Thoracic aorta (tissue), 2 donors: ENCODE data around the gene DISP3. TPM values are rescaled to one million over a fixed set of nuclear protein-coding genes. Genes with fewer than 3 reads are reported as not detected.

Experiments
- ATAC-seq: fragments of 150-250 bp; one replicate; pipeline ENCODE4 v1.8.0; 2017; ENCODE audit warnings: low read depth; ENCODE audit not compliant: insufficient number of reproducible peaks, low FRiP score
- DNase-seq: peaks from one replicate; pipeline ENCODE4 v3.0.0-alpha.2; 2020; ENCODE audit warnings: low spot score
- H3K27ac ChIP-seq, 2 donors: fragments of 200-600 bp; sonication (generic); 1 replicate in 1 of 2; 2 replicates in 1 of 2; pipeline ENCODE4 v1.5.1; 2016; ENCODE audit warnings: mild to moderate bottlenecking in 2 of 2, moderate library complexity in 2 of 2
- H3K27me3 ChIP-seq: fragments of 200-600 bp; sonication (generic); replicated peaks from 2 replicates; pipeline ENCODE4 v1.6.0; 2016; ENCODE audit warnings: mild to moderate bottlenecking; ENCODE audit not compliant: insufficient read depth
- H3K36me3 ChIP-seq: fragments of 200-600 bp; sonication (generic); one replicate; pipeline ENCODE4 v1.5.1; 2016
- H3K4me1 ChIP-seq, 2 donors: fragments of 200-600 bp; sonication (generic); 1 replicate in 1 of 2; 2 replicates in 1 of 2; pipeline versions ENCODE4 v1.5.1 to v1.6.0; 2016; ENCODE audit warnings: low read depth in 2 of 2, mild to moderate bottlenecking in 1 of 2; ENCODE audit not compliant: control insufficient read depth in 1 of 2
- H3K4me3 ChIP-seq: fragments of 200-600 bp; sonication (generic); 2 replicates; pipeline ENCODE4 v1.5.1; 2016; ENCODE audit warnings: mild to moderate bottlenecking
- H3K9me3 ChIP-seq: fragments of 200-600 bp; sonication (generic); 2 replicates; pipeline ENCODE4 v1.5.1; 2016
- CTCF ChIP-seq: fragments of 200-600 bp; sonication (generic); IDR thresholded peaks from one replicate; pipeline ENCODE4 v1.5.1; 2019; ENCODE audit warnings: antibody characterized with exemption
- total RNA-seq, 2 donors: library from RNA; depleted of rRNA; stranded (reverse); fragments of >200 nt; gene quantifications; one replicate each; pipeline versions ENCODE4 v1.1.0 to v1.2.3, GENCODE V29; 2016

The DISP3 gene
- total RNA-seq, 2 donors from 2014 or later = not detected

- H3K27ac ChIP-seq = no peak overlapping the region
- no peak for TF ChIP-seq CTCF
- no peaks in the 10 kb centered on the region for H3K4me1 ChIP-seq
- no peak for DNase-seq
- H3K27me3 ChIP-seq = no peaks in the 10 kb centered on the region
- ATAC-seq = no peak
- H3K9me3 ChIP-seq = no peaks in the 10 kb centered on the region
- no peak overlapping the region for H3K4me3 ChIP-seq
- no peaks in the 10 kb centered on the region for H3K36me3 ChIP-seq
Observed at GRCh38 chr1:11443961-11444658, 34.8 kb upstream of the DISP3 start.

- Histone ChIP-seq H3K9me3 (no peaks in the 10 kb centered on the region), H3K27me3 (no peaks in the 10 kb centered on the region), H3K4me3 (no peak overlapping the region), H3K27ac (no peak overlapping the region), H3K4me1 (no peaks in the 10 kb centered on the region), H3K36me3 (no peaks in the 10 kb centered on the region)
- DNase-seq (no peak), ATAC-seq (no peak)
- TF ChIP-seq CTCF = no peak
Observed at GRCh38 chr1:11444907-11445306, 34.0 kb upstream of the DISP3 start.

GRCh38 chr1:11447903-11448302 is 31.1 kb upstream of the DISP3 start:
- no peak overlapping the region for H3K4me3 ChIP-seq
- DNase-seq (no peak), ATAC-seq (no peak)
- TF ChIP-seq CTCF = no peak
- H3K36me3 ChIP-seq = no peaks in the 10 kb centered on the region
- no peaks in the 10 kb centered on the region for H3K27me3 ChIP-seq
- no peaks in the 10 kb centered on the region for H3K9me3 ChIP-seq
- no peak overlapping the region for H3K27ac ChIP-seq
- H3K4me1 ChIP-seq = no peaks in the 10 kb centered on the region

- Histone ChIP-seq H3K36me3 (no peaks in the 10 kb centered on the region), H3K27ac (no peak overlapping the region), H3K27me3 (no peaks in the 10 kb centered on the region), H3K4me1 (no peaks in the 10 kb centered on the region), H3K4me3 (no peak overlapping the region), H3K9me3 (no peaks in the 10 kb centered on the region)
- ATAC-seq = no peak
- TF ChIP-seq CTCF = no peak
- no peak for DNase-seq
Observed at GRCh38 chr1:11448373-11449099, 30.4 kb upstream of the DISP3 start.

- ATAC-seq (no peak), DNase-seq (no peak)
- Histone ChIP-seq H3K27me3 (no peaks in the 10 kb centered on the region), H3K27ac (no peak overlapping the region), H3K9me3 (no peaks in the 10 kb centered on the region), H3K4me3 (no peak overlapping the region), H3K36me3 (no peaks in the 10 kb centered on the region), H3K4me1 (no peaks in the 10 kb centered on the region)
- TF ChIP-seq CTCF = no peak
Observed at GRCh38 chr1:11449100-11449403, 29.9 kb upstream of the DISP3 start.
